Measurements from ENCODE around the gene TUB.

GRCh38 chr11:8122173-8122764, 41.3 kb downstream of the TUB start:
- TF ChIP-seq POLR2A (IDR thresholded peaks at IDR 0.05) (no peak), CTCF (IDR thresholded peaks at IDR 0.05) (no peak)
